GM23248 (cell line): Measurements from ENCODE around the gene PDE3B.

Experiments
- EZH2 ChIP-seq: fragments of 200-600 bp; sonication (generic); IDR thresholded peaks from 2 replicates; pipeline ENCODE4 v1.6.1; 2018; ENCODE audit warnings: antibody characterized with exemption, mild to moderate bottlenecking; ENCODE audit not compliant: insufficient read depth, poor library complexity, severe bottlenecking
- EZH2phosphoT487 ChIP-seq: fragments of 200-600 bp; sonication (generic); IDR thresholded peaks from 2 replicates; pipeline ENCODE4 v1.6.1; 2018; ENCODE audit warnings: antibody characterized with exemption, moderate library complexity, mild to moderate bottlenecking, low read depth; ENCODE audit not compliant: insufficient read depth

DNA sequence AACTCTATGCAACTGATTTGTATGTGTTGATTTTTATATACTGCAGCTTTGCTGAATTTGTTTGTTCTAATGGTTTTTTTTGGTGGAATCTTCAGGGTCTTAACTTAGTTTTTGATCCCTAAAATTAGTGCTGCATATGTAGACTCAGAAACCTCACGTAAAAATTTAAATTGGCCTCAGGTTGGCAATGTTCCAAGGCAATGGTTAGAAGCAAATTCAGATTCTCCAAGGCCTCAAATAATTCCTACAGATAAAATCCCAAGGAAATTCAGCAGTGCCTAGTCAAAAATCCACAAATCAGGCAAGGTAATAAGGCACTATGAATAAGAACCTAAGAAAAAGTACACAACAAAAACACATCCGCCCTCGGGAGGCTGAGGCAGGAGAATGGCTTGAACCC, 9.5 kb downstream of the PDE3B start:
- TF ChIP-seq EZH2 (no peak), EZH2phosphoT487 (no peak)
